GM03348 (cell line): ENCODE measurements around the gene FKBP1A.

ENCODE experiments used
- DNase-seq: peaks from one replicate; pipeline ENCODE4 v3.0.0; 2012; ENCODE audit warnings: low spot score

The FKBP1A gene

GRCh38 chr20:1392693-1393506, at the start of gene FKBP1A:
TSS of gene FKBP1A (minus strand) at chr20:1393054. CDS start at chr20:1392998, 56 bp downstream.
- DNase-seq: peak; percentile 98

DNA sequence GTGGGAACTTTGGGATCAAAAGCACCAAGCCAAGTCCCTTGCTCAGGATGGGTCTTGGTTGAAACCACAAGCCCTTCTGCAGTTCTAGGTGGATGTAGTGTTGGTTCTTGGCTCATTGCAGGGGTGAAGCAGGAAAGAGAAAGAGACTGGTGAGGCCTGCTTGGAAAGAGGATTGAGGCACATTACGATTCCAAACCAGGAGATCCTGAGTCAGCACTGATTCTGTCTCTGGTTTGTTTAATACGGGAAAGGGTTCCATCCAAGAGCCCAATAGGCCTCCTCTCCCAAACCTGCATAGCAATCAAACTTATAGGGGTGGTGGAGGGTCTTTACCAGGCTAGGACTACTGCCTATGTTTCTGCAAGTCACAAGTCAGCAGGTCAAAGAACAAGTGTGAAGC, 49.5 kb upstream of the FKBP1A start:
- DNase-seq: no peak

- DNase-seq: no peak
Measured at GRCh38 chr20:1441133-1441532, 48.3 kb upstream of the FKBP1A start.

- DNase-seq: peak; percentile 27
Measured at GRCh38 chr20:1440024-1440423, 47.2 kb upstream of the FKBP1A start.

GRCh38 chr20:1438361-1438760, 45.5 kb upstream of the FKBP1A start:
- no peak for DNase-seq

- DNase-seq: peak; percentile 77
Measured at GRCh38 chr20:1437235-1437904, 44.5 kb upstream of the FKBP1A start.

DNA sequence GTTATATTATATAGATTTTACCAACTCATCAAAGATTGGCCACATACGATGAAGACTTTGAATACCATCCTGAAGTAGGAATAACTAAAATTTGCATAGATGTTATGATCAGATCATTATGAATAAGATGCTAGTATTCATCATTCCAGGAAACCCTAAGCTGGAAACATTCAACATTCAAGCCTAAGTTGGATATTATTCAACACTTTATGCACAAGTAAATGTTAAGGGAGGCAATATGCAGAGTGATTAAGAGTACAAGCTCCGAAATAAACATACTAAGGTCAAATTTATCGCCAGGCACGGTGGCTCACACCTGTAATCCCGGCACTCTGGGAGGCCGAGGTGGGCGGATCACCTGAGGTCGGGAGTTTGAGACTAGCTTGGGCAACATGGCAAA, 43.4 kb upstream of the FKBP1A start:
- no peak for DNase-seq

DNA sequence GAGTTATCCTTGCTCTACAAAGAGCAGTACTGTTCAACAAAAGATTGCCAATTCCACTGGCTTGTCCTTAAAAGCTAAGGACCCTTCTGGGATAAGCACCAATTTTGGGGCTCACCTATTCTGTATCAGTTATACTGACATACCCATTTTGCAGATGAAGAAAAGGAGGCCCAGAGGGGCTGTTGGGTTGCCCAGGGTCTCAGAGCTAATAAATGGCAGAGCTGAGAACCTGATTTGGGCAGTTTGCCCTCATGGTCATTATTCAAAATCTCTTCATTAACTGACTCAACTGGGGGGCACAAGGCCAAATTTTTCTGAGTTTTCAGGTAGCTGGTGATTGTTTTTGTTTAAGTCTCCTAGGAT, 42.5 kb upstream of the FKBP1A start:
- DNase-seq: no peak

GRCh38 chr20:1434571-1435336, 41.9 kb upstream of the FKBP1A start:
- DNase-seq: peak; percentile 59

DNA sequence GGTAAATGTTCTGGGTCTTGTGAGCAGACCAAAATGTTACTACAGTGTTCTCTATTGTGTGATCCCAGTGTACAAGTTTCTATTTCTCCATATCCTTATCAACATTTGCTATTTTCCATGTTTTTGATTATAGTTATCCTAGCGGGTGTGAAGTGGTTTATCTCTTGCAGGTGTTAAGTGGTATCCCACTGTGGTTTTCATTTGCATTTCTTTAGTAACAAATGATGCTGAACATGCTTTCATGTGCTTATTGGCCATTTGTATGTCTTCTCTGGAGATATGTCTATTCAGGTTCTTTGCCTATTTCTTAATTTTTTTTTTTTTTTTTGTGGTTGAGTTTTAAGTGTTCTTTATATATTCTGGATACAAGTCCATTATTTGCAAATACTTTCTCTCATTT, 38.3 kb upstream of the FKBP1A start:
- DNase-seq: no peak

DNA sequence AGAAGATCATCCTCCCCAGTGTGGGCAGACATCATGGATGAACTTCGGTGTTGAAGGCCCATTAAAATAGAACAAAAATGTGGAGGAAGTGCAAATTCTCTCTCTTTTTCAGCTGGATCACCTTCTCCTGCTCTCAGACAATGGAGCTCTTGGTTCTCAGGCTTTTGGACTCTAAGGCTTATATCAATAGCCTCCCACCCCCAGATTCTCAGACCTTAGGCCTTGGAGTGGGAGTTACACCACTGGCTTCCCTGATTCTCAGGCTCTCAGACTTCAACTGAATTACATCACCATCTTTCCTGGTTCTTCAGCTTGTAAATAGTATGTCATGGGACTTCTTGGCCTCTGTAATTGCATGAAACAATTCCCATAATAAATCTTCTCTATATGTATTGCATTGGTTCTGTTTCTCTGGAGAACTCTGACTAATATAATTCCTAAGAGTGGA, 37.2 kb upstream of the FKBP1A start:
- DNase-seq: peak; percentile 22

DNA sequence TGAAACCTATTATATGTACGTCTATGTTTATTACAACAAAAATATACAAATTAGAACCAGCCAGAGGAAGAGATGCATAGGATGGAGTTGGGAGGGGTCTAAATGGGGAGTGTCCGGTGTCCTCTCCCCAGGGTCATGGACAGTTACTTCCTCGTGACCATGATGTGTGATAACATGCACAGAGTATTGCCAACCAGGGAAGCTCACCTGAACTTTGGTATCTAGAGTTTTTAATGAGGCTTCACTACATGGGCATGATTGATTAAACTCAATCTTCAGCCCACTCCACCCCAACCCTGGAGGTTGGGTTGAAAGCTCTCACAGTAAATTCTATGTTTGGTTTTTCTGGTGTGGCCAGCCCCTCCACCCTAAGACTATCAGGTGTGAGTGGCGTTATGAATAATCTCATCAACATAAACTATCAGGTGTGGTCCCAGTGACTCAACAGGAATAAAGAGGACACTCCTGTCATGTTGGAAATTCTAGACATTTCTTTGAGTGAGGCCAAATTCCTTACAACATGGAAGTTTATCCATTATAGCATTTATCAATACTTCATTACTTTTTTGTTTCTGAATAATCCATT, 36.4 kb upstream of the FKBP1A start:
- no peak for DNase-seq

DNA sequence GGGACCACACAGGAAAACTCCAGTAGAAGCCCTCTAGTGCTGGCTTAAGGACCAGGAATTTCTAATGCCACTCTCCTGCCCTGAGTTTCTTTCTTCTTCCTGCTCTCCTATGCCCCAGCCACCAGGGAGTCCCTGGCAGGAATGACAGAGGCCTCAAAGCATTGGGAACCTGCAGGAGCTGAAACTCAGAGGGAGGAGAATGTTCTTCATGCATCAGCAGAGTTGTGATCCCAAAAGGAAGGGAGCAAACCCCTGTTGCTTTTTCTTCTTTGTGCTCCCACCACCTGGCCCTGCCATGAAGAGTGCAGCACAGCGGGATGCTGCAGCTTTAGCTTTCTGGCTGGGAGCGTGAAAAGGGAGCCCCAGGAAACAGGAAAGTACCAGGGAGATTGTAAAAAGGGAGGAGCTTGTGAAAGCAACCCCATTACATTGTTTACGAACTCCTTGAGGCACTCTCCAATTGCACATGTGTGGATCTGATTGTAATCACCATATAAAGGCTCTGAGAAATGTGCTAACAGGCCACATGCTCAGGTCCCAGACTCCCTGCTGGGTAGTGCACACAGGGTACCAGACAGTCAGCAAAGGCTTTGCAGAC, 34.7 kb upstream of the FKBP1A start:
- no peak for DNase-seq

- DNase-seq: no peak
Measured at GRCh38 chr20:1426231-1426849, 33.5 kb upstream of the FKBP1A start.

DNA sequence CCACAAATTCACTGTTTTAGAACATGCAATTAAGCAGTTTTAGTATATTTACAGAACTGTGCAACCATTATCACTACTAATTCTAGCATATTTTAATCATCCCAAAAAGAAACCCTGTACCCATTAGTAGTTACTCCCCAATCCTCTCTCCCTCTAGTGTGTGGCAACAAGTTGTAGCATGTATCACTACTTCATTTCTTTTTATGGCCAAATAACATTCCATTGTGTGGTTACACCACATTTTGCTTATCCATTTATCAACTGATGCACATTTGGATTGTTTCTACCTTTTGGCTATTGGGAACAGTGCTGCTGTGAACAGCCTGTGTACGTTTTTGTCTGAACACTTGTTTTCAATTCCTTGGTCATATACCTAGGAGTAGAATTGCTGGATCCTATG, 31.5 kb upstream of the FKBP1A start:
- DNase-seq: no peak

- no peak for DNase-seq
Measured at GRCh38 chr20:1423625-1424106, 30.8 kb upstream of the FKBP1A start.

DNA sequence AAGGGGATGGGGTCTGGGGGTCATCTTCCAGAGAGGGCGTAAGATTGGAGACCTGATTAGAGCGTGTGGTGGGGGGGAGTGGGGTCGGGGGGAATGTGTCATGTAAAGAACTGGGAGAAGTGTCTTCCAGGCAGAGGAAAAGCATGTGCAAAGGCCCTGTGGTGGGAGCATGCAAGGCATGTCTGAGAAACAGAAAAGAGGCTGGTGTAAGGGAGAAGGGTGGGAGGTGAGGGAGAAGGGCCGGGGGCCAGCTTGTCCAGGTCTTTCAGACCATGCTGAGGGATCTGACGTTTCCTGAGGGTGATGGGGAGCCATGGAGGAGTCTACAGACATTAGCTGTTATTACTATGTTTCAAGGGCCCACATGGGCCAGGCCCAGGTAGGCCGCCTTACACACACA, 30.4 kb upstream of the FKBP1A start:
- DNase-seq: no peak

- DNase-seq: no peak
Measured at GRCh38 chr20:1422753-1423152, 29.9 kb upstream of the FKBP1A start.

GRCh38 chr20:1420066-1420465, 27.2 kb upstream of the FKBP1A start:
- no peak for DNase-seq

DNA sequence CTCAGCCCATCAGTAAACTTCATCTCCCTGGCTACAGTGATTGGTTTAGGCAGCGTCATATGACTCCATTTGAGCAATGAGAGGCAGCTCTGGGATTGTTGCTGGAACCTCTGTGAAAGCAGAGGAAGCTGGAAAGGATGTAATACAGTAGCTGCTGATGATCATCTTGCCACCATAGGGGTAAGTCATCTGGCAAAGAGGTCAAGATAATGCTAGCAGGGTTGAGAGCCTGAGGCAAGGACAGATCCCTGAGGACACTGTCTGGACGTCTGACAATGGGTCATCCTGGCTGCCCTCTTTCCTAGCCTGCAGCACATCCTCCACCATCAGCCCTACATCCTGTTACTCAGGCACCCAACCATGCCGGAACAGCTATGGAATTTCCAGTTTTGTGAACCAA, 25.5 kb upstream of the FKBP1A start:
- DNase-seq: peak; percentile 32

DNA sequence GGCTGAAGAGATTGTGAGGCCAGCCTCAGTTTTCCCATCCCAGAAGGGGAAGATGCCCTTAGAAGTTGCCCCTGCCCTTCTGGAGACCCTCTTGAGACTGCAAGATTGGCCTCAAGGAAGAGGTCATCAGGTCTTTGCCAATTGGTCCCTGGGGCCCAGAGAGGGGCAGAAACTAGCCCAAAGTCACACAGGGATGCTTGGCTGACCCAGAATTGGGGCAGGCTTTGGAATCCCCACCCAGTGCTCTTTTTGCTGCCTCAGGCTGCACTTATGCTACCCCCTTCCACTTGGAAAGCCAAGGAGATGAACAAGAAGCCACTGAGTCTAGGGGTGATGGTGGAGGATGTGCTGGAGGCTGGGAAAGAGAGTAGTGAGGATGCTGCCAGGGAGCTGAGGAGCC, 24.9 kb upstream of the FKBP1A start:
- no peak for DNase-seq
